NCI-H2227 treated with DMSO at 0.1 percent for 48 hours (cell line): Measurements from ENCODE around the gene WDFY3.
"Not testable (repeated sequence)": the region's sequence is repeated elsewhere in the genome, so short reads cannot be mapped to it uniquely, and the experiment has no call there.

Experiments used
- DNase-seq: peaks from one replicate; lab custom pipeline; 2025; lab: John Stamatoyannopoulos, UW

WDFY3 gene

GRCh38 chr4:84673475-84674240 lies 292.8 kb downstream of the WDFY3 start:
- no peak for DNase-seq

DNA sequence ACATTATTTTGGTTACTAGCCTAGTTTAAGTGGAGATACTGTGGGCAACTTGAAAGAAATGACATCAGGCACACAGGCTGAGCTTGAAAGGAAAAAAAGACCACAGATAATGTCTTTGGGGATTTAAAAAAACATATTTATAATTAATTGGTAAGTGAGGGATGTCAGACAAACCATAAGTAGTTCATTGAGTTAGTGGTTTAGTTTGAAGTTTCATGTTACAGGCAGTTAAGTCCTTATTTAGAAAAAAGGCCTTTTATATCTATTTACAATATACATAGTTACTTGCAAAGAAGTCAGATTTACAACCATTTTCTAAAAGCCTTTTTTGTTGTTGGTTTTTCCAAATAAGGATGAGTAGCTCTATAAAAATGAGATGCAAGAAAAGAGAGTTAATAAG lies 294.3 kb downstream of the WDFY3 start:
- DNase-seq: no peak

DNA sequence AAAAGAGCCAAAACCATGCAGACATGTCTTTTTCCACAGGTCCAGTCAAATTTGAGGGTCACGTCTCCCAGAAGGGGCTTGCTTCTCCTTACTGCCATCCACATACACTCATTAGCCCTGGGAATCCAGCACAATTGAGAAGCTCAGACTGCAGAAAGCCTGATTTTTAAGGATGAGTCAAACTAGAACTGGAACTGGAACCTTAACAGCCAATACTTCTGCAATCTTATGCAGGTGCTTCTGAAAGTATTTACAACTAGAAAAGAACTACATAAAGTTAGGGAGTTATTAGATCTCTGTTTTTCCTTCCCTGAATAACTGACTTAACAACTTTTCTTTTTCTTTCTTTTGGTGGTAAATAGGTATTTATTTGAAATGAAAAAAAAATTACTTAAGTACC lies 297.3 kb downstream of the WDFY3 start:
- DNase-seq: no peak

- DNase-seq: no peak
Observed at GRCh38 chr4:84666439-84666838, 300.1 kb downstream of the WDFY3 start.

- DNase-seq: not testable (repeated sequence)
Observed at GRCh38 chr4:84664767-84665166, 301.7 kb downstream of the WDFY3 start.

- no peak for DNase-seq
Observed at GRCh38 chr4:84661191-84661939, 305.1 kb downstream of the WDFY3 start.

GRCh38 chr4:84660606-84661005 lies 305.9 kb downstream of the WDFY3 start:
- no peak for DNase-seq

GRCh38 chr4:84652478-84652877 lies 314.0 kb downstream of the WDFY3 start:
- DNase-seq: no peak

GRCh38 chr4:84651499-84651898 lies 315.0 kb downstream of the WDFY3 start:
- no peak for DNase-seq

GRCh38 chr4:84648863-84649647 lies 317.4 kb downstream of the WDFY3 start:
- DNase-seq: no peak

DNA sequence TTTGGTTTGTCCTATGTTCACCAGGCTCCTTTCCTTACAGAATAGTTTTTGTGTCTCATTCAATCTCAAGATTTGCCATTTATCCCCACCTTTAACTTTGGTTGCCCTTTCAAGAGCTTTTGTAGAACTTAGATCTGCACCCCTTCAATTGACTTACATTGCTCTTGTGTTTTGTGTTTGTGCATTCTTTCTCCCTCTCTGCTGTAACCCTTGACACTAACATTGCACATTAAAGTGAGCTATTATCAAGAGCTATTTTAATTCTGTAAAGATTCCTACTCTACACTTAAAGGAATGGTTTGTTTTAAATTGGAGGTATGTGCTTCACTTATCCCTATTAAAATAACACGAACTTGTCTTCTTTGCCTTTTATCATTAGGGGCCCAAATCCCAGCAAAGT lies 318.3 kb downstream of the WDFY3 start:
- no peak for DNase-seq

DNA sequence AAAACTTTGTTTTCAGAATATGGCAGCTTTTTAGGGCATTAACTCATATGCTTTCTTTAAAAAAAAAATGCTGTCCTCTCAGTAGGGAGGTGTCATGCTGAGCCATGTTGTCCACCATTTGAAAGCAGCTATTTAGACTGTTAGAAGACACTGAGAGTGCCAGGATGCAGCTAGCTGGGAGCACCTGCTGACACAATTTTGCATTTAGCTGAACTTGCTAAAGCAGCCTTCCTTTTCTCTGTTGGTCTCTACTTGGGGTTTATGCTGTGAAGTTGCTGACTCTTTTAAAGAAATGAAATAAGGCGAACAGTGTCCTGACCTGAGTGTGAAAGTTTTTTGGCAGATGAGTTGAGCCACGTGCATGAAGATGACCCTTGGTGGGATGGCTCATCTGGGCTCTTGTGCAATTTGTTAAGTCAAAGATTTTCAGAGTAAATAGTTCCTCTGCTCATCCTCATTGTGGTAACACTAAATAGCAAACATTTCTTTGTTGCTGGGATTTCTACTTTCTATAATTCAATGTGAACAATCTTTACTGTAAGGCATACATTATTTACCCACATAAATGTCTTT lies 319.1 kb downstream of the WDFY3 start:
- peak; percentile 5 for DNase-seq

GRCh38 chr4:84644087-84644486 lies 322.4 kb downstream of the WDFY3 start:
- no peak for DNase-seq

DNA sequence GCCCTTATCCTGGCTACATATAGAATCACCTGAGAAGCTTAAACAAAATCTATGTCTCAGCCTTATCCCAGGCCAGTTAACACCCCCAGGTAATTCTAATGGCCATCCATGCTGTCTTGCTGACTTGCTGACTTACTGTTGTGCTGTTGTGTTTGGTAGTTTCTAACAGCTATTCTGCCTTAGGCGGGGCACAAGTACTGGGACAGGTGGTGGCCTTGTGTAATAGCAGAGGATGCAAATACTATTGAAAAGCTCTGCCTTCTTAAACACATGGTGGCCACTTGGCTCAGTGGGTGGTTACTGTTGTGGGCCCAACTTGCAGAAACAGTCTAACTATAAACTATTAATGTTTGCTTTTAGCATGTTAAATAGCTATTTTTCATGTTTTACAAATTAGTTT lies 327.3 kb downstream of the WDFY3 start:
- DNase-seq: no peak

GRCh38 chr4:84638092-84638491 lies 328.4 kb downstream of the WDFY3 start:
- no peak for DNase-seq

DNA sequence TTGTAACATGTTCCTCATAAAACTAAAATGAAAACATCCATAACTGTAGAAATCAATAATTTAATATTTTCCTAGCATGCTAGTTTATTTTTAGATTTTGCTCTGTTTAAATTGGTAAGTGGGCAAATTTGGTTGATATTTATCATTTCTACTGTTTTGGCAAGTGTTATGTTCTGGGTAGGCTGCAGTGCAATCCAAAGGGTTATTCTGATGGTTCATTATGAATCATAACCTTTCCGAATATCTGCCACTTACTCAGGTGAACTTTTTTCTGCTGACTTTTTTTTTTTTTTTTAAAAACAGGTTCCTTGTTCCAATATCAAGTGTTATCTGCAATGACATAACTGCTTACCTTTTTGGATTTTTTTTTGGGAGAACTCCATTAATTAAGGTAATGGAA lies 331.5 kb downstream of the WDFY3 start:
- DNase-seq: no peak

DNA sequence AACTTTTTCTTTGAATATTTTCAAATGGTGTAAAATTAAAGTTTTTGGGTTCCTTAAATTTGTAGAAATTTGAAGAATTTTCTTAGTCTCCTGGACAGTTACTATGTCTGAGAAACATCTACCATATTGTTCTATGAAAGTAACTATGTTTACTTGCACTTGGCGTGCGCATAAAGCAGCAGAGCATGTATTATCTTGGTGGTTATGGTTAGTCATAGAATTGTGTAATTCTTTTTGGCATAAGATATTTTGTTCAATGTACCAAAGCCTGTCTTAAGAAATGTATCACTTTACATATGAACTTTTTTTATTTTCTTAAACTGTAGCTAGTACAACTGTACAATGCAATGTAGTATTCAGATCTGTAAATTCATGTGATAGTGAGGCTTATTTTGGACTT lies 334.4 kb downstream of the WDFY3 start:
- no peak for DNase-seq

- no peak for DNase-seq
Observed at GRCh38 chr4:84631573-84631972, 334.9 kb downstream of the WDFY3 start.

DNA sequence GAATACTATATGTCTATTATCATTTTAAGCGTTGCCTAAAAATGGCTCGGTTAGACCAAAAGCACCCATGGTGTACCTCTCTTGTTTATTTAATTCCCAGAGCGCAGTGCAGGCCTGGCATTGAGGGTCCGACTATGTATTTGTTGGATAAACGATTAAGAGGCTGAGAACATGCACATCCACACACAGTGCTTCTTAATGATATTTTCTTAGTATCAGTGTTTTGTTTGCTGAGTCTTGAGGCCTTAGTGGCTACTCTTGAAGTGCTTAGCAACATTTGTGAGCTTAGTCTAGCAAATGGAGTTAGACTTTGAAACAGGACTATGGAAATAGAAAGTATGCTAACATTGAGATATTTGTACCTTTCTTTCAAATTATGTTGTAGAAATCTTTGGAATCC lies 339.8 kb downstream of the WDFY3 start:
- DNase-seq: no peak

DNA sequence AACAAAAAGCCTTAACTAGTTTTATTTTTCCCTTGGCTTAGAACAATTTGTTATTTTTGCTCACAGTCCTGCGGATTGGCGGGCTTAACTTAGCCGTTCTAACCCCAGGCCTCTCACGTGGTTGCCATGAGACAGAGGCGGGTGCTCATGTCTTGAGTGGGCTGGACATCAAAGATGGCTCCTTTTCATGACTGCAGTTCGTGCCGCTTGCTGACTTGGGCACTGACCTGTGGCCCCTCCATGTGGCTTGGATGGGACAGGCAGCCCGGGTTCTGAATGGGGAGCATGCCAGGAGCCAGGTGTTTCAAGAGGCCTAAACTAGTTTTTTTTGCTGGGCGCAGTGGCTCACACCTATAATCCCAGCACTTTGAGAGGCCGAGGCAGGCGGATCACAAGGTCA lies 342.8 kb downstream of the WDFY3 start:
- no peak for DNase-seq

- DNase-seq: no peak
Observed at GRCh38 chr4:84622959-84623358, 343.5 kb downstream of the WDFY3 start.
